ACC112 (cell line): ENCODE measurements around the gene RPL37A.
"Not testable (repeated sequence)": the region's sequence is repeated elsewhere in the genome, so short reads cannot be mapped to it uniquely, and the experiment has no call there.

Source experiments
- H2AFZ ChIP-seq: fragments of 200-600 bp; sonication (generic); one replicate; pipeline ENCODE4 v1.6.0; 2017; ENCODE audit warnings: antibody characterized with exemption, low read length; ENCODE audit not compliant: unreplicated experiment
- H3K27ac ChIP-seq: fragments of 200-600 bp; sonication (generic); 2 replicates; pipeline ENCODE4 v1.5.1; 2014; ENCODE audit warnings: low read depth, mild to moderate bottlenecking, antibody characterized with exemption, low read length, moderate library complexity
- H3K27me3 ChIP-seq: fragments of 200-600 bp; sonication (generic); 2 replicates; pipeline ENCODE4 v1.6.1; 2014; ENCODE audit warnings: mild to moderate bottlenecking, antibody characterized with exemption, low read length, moderate library complexity, mixed read lengths; ENCODE audit not compliant: insufficient read depth
- H3K36me3 ChIP-seq: fragments of 200-600 bp; sonication (generic); 2 replicates; pipeline ENCODE4 v1.6.1; 2016; ENCODE audit warnings: mild to moderate bottlenecking, antibody characterized with exemption, low read length, moderate library complexity, mixed read lengths; ENCODE audit not compliant: insufficient read depth
- H3K4me1 ChIP-seq: fragments of 200-600 bp; sonication (generic); one replicate; pipeline ENCODE4 v1.6.1; 2016; ENCODE audit warnings: low read length, mixed read lengths; ENCODE audit not compliant: insufficient read depth, unreplicated experiment, control insufficient read depth
- H3K4me3 ChIP-seq: fragments of 200-600 bp; sonication (generic); 2 replicates; pipeline ENCODE4 v1.5.1; 2014; ENCODE audit warnings: mild to moderate bottlenecking, low read depth, low read length
- H3K79me2 ChIP-seq: fragments of 200-600 bp; sonication (generic); one replicate; pipeline ENCODE4 v1.6.0; 2016; ENCODE audit warnings: low read length; ENCODE audit not compliant: control insufficient read depth, unreplicated experiment, insufficient read depth

Gene RPL37A

GRCh38 chr2:216517447-216518225 lies 19.0 kb downstream of the RPL37A start:
- no peak overlapping the region for H2AFZ ChIP-seq
- no peaks in the 10 kb centered on the region for H3K79me2 ChIP-seq
- no peaks in the 10 kb centered on the region; the same call in 1 of the 2 replicates for H3K36me3 ChIP-seq
- H3K27me3 ChIP-seq, result no peaks in the 10 kb centered on the region
- no peak overlapping the region for H3K27ac ChIP-seq
- no peak overlapping the region for H3K4me3 ChIP-seq
- H3K4me1 ChIP-seq, result peaks cover 18% of the 10 kb centered on the region

- not testable (repeated sequence) for H3K27ac ChIP-seq, H3K79me2 ChIP-seq, H3K36me3 ChIP-seq, H3K27me3 ChIP-seq, H3K4me3 ChIP-seq, H2AFZ ChIP-seq
- H3K4me1 ChIP-seq, result peaks cover 18% of the 10 kb centered on the region
These were observed 20.0 kb downstream of the RPL37A start for GRCh38 chr2:216518566-216519119.

- Histone ChIP-seq H3K4me3 (no peak overlapping the region), H3K36me3 (no peaks in the 10 kb centered on the region; the same call in 1 of the 2 replicates), H3K4me1 (peaks cover 18% of the 10 kb centered on the region), H2AFZ (no peak overlapping the region), H3K27me3 (no peaks in the 10 kb centered on the region), H3K27ac (no peak overlapping the region), H3K79me2 (no peaks in the 10 kb centered on the region)
These were observed 20.6 kb downstream of the RPL37A start for GRCh38 chr2:216519154-216519762.

GRCh38 chr2:216520112-216520511 lies 21.5 kb downstream of the RPL37A start:
- Histone ChIP-seq H3K36me3 (no peaks in the 10 kb centered on the region; the same call in 1 of the 2 replicates), H3K27ac (no peak overlapping the region), H2AFZ (no peak overlapping the region), H3K79me2 (no peaks in the 10 kb centered on the region), H3K4me3 (no peak overlapping the region), H3K4me1 (peaks cover 18% of the 10 kb centered on the region), H3K27me3 (no peaks in the 10 kb centered on the region)

- Histone ChIP-seq H3K27ac (no peak overlapping the region), H2AFZ (no peak overlapping the region), H3K27me3 (no peaks in the 10 kb centered on the region), H3K4me3 (no peak overlapping the region), H3K79me2 (no peaks in the 10 kb centered on the region), H3K4me1 (peaks cover 18% of the 10 kb centered on the region), H3K36me3 (no peaks in the 10 kb centered on the region; the same call in 1 of the 2 replicates)
These were observed 24.4 kb downstream of the RPL37A start for GRCh38 chr2:216522892-216523502.

- no peak overlapping the region for H2AFZ ChIP-seq
These were observed 27.3 kb downstream of the RPL37A start for GRCh38 chr2:216525972-216526371.

GRCh38 chr2:216526939-216527338 lies 28.3 kb downstream of the RPL37A start:
- no peak overlapping the region for H2AFZ ChIP-seq
- no peaks in the 10 kb centered on the region for H3K4me1 ChIP-seq
- no peaks in the 10 kb centered on the region for H3K79me2 ChIP-seq
- no peaks in the 10 kb centered on the region for H3K36me3 ChIP-seq
- H3K27ac ChIP-seq, result no peak overlapping the region
- no peaks in the 10 kb centered on the region for H3K27me3 ChIP-seq
- no peak overlapping the region for H3K4me3 ChIP-seq

More at GRCh38 chr2:216525972-216526371, 27.3 kb downstream of the RPL37A start:
- Histone ChIP-seq H3K79me2 (no peaks in the 10 kb centered on the region), H3K36me3 (no peaks in the 10 kb centered on the region), H3K27ac (no peak overlapping the region), H3K27me3 (no peaks in the 10 kb centered on the region), H3K4me1 (no peaks in the 10 kb centered on the region), H3K4me3 (no peak overlapping the region)

GRCh38 chr2:216527600-216527999 lies 29.0 kb downstream of the RPL37A start:
- H3K27me3 ChIP-seq, result no peaks in the 10 kb centered on the region
- H3K36me3 ChIP-seq, result no peaks in the 10 kb centered on the region

GRCh38 chr2:216532562-216532961 lies 33.9 kb downstream of the RPL37A start:
- H3K36me3 ChIP-seq, result no peaks in the 10 kb centered on the region
- H3K27me3 ChIP-seq, result no peaks in the 10 kb centered on the region
- H3K4me1 ChIP-seq, result peaks cover 27% of the 10 kb centered on the region
- H3K27ac ChIP-seq, result no peak overlapping the region
- no peak overlapping the region for H2AFZ ChIP-seq
- no peak overlapping the region for H3K4me3 ChIP-seq
- no peaks in the 10 kb centered on the region for H3K79me2 ChIP-seq

More at GRCh38 chr2:216527600-216527999, 29.0 kb downstream of the RPL37A start:
- no peak overlapping the region for H3K4me3 ChIP-seq
- H3K79me2 ChIP-seq, result no peaks in the 10 kb centered on the region
- no peaks in the 10 kb centered on the region for H3K4me1 ChIP-seq
- no peak overlapping the region for H3K27ac ChIP-seq
- H2AFZ ChIP-seq, result no peak overlapping the region

- H3K27ac ChIP-seq, result no peak overlapping the region
- no peaks in the 10 kb centered on the region for H3K27me3 ChIP-seq
- H2AFZ ChIP-seq, result no peak overlapping the region
- H3K36me3 ChIP-seq, result no peaks in the 10 kb centered on the region
- no peak overlapping the region for H3K4me3 ChIP-seq
- peaks cover 27% of the 10 kb centered on the region for H3K4me1 ChIP-seq
- H3K79me2 ChIP-seq, result no peaks in the 10 kb centered on the region
These were observed 35.0 kb downstream of the RPL37A start for GRCh38 chr2:216533609-216534008.
